CD4-positive, alpha-beta memory T cell (primary cell): Measurements from ENCODE around the gene NF2. TPM values are rescaled to one million over a fixed set of nuclear protein-coding genes. Genes with fewer than 3 reads are reported as not detected.

Experiments
- CTCF ChIA-PET: fragments of 350-600 bp; sonication (Branson Sonifier 250); formaldehyde crosslinking; loops from one replicate; lab custom pipeline; 2021; ENCODE audit warnings: inconsistent platforms; ENCODE audit not compliant: partially characterized antibody; lab: Charles Lee
- POLR2A ChIA-PET: fragments of 350-600 bp; sonication (Branson Sonifier 250); formaldehyde crosslinking; loops from one replicate; lab custom pipeline; 2021; ENCODE audit not compliant: partially characterized antibody; lab: Charles Lee
- DNase-seq, 5 donors: peaks; one replicate each; pipeline versions ENCODE4 v3.0.0 to v3.0.0-alpha.2; 2020 to 2022; ENCODE audit warnings: mixed read lengths in 1 of 5
- H3K27ac ChIP-seq: one replicate; pipeline ENCODE4 v1.7.0; 2013; ENCODE audit warnings: low read depth, low read length
- H3K27me3 ChIP-seq: 2 replicates; pipeline ENCODE4 v1.7.0; 2013; ENCODE audit warnings: mild to moderate bottlenecking, low read length, moderate library complexity; ENCODE audit not compliant: insufficient read depth
- H3K36me3 ChIP-seq: 2 replicates; pipeline ENCODE4 v1.7.0; 2013; ENCODE audit warnings: mild to moderate bottlenecking, low read length, moderate library complexity; ENCODE audit not compliant: insufficient read depth
- H3K4me1 ChIP-seq: 2 replicates; pipeline ENCODE4 v1.7.0; 2013; ENCODE audit warnings: mild to moderate bottlenecking, low read length, moderate library complexity; ENCODE audit not compliant: insufficient read depth
- H3K4me3 ChIP-seq, 2 donors: one replicate each; pipeline ENCODE4 v1.7.0; 2013; ENCODE audit warnings: low read length in 2 of 2, mild to moderate bottlenecking in 1 of 2
- H3K9me3 ChIP-seq, 2 donors: one replicate each; pipeline ENCODE4 v1.7.0; 2013; ENCODE audit warnings: low read length in 2 of 2, control low read depth in 1 of 2; ENCODE audit not compliant: control insufficient read depth in 1 of 2
- H3K27ac Mint-ChIP-seq, 7 donors: one replicate each; pipeline ENCODE4 v1.8.0; 2020 to 2021; ENCODE audit warnings: mixed read lengths in 7 of 7, mild to moderate bottlenecking in 6 of 7, inconsistent platforms in 3 of 7, moderate library complexity in 3 of 7
- H3K27me3 Mint-ChIP-seq, 2 donors: one replicate each; pipeline ENCODE4 v1.8.0; 2020 to 2021; ENCODE audit warnings: mixed read lengths in 2 of 2
- H3K36me3 Mint-ChIP-seq, 2 donors: one replicate each; pipeline ENCODE4 v1.8.0; 2020 to 2021; ENCODE audit warnings: mixed read lengths in 2 of 2, inconsistent platforms in 1 of 2, mild to moderate bottlenecking in 1 of 2
- H3K4me1 Mint-ChIP-seq, 4 donors: one replicate each; pipeline ENCODE4 v1.8.0; 2020 to 2021; ENCODE audit warnings: mixed read lengths in 4 of 4, mild to moderate bottlenecking in 1 of 4
- H3K4me3 Mint-ChIP-seq, 8 donors: one replicate each; pipeline ENCODE4 v1.8.0; 2020 to 2021; ENCODE audit warnings: mixed read lengths in 8 of 8, mild to moderate bottlenecking in 7 of 8, moderate library complexity in 6 of 8, inconsistent platforms in 3 of 8
- H3K9me3 Mint-ChIP-seq, 8 donors: one replicate each; pipeline ENCODE4 v1.8.0; 2020 to 2021; ENCODE audit warnings: mixed read lengths in 8 of 8, mild to moderate bottlenecking in 5 of 8, inconsistent platforms in 3 of 8, moderate library complexity in 1 of 8
- intact Hi-C: fragments of 100-400 bp; cut with micrococcal nuclease; formaldehyde crosslinking; loops from one replicate; pipeline ENCODE4 v1.15.1; 2023
- polyA plus RNA-seq, 2 donors: library from polyadenylated mRNA; unstranded; fragments of 300-500 nt; fragmentation: Illumina TruSeq; gene quantifications; one replicate each; pipeline ENCODE4 v1.2.3, GENCODE V29; 2021
- total RNA-seq, 2 experiments: library from RNA; stranded (reverse); gene quantifications; one replicate each; pipeline ENCODE4 v1.2.3, GENCODE V29; 2021

NF2 gene
- total and polyA plus RNA-seq, 4 experiments from 2014 or later, result 11.7 to 31.4 (median 24.2) TPM

GRCh38 chr22:29629903-29630516 is 26.6 kb downstream of the NF2 start:
- POLR2A ChIA-PET, result interaction anchor here (1.0 kb wide), 1 partner anchor 46 kb away, joined by 3 read pairs; no protein-coding TSS in a partner anchor
- H3K36me3 ChIP-seq, result no peaks in the 10 kb centered on the region
- H3K9me3 ChIP-seq, result no peaks in the 10 kb centered on the region
- Mint-ChIP-seq H3K36me3 (peaks cover 2 to 5% of the 10 kb centered on the region in 2 donors), H3K27ac (no peak overlapping the region), H3K27me3 (no peaks in the 10 kb centered on the region), H3K9me3 (no peaks in the 10 kb centered on the region), H3K4me1 (peaks cover 40 to 74% (median 47%) of the 10 kb centered on the region in 4 donors), H3K4me3 (no peak overlapping the region)
- CTCF ChIA-PET, result interaction anchor here (0.6 to 0.8 kb wide), 2 partner anchors 59 to 375 kb away, joined by 3 read pairs; no protein-coding TSS in a partner anchor
- intact Hi-C loops, result no loop called here
- no peak overlapping the region for H3K4me3 ChIP-seq
- no peaks in the 10 kb centered on the region for H3K27me3 ChIP-seq
- no peak overlapping the region for H3K27ac ChIP-seq
- no peak for DNase-seq
- H3K4me1 ChIP-seq, result peaks cover 20% of the 10 kb centered on the region

GRCh38 chr22:29630987-29631386 is 27.6 kb downstream of the NF2 start:
- no peak overlapping the region for H3K4me3 ChIP-seq
- no peaks in the 10 kb centered on the region for H3K9me3 ChIP-seq
- no peaks in the 10 kb centered on the region for H3K9me3 Mint-ChIP-seq
- ChIA-PET POLR2A (no interaction called here), CTCF (interaction anchor here (0.8 kb wide), 1 partner anchor 374 kb away, joined by 3 read pairs; no protein-coding TSS in a partner anchor)
- H3K4me3 Mint-ChIP-seq, result no peak overlapping the region
- H3K36me3 ChIP-seq, result no peaks in the 10 kb centered on the region
- peaks cover 13% of the 10 kb centered on the region for H3K4me1 ChIP-seq
- H3K27ac ChIP-seq, result no peak overlapping the region
- no peaks in the 10 kb centered on the region for H3K27me3 Mint-ChIP-seq
- peaks cover 0 to 5% of the 10 kb centered on the region in 2 donors for H3K36me3 Mint-ChIP-seq
- DNase-seq, result no peak
- H3K4me1 Mint-ChIP-seq, result peaks cover 35 to 65% (median 42%) of the 10 kb centered on the region in 4 donors
- H3K27me3 ChIP-seq, result no peaks in the 10 kb centered on the region
- intact Hi-C loops, result no loop called here
- H3K27ac Mint-ChIP-seq, result no peak overlapping the region

DNA sequence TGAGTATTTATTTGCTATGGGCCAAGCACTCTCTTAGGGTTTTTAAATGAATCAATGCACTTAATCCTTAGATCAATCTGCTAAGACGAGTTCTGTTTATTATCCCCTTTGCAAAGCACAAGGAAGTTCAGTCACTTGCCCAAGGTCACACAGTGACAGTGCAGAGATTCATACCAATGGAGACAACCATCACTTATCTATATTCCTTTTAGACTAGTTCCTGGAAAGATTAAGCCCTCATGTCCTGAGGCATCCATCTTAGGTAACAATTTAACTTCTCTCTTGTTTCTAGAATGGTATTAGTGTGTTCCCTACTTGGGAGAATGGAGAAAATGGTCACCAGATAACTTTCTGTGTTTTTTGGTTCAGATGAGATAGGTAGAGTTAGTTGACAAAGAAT is 28.3 kb downstream of the NF2 start:
- H3K27me3 ChIP-seq, result no peaks in the 10 kb centered on the region

GRCh38 chr22:29632672-29633071 is 29.2 kb downstream of the NF2 start:
- H3K4me1 ChIP-seq, result peaks cover 13% of the 10 kb centered on the region
- Mint-ChIP-seq H3K4me3 (no peak overlapping the region), H3K27me3 (no peaks in the 10 kb centered on the region), H3K9me3 (no peaks in the 10 kb centered on the region), H3K36me3 (peaks cover 4 to 9% of the 10 kb centered on the region in 2 donors), H3K27ac (peak overlapping the region in 4 of 7 donors; percentile 2 to 57 (median 10)), H3K4me1 (peaks cover 26 to 48% (median 35%) of the 10 kb centered on the region in 4 donors)
- H3K36me3 ChIP-seq, result peaks cover 3% of the 10 kb centered on the region
- intact Hi-C loops, result no loop called here
- ChIA-PET CTCF (no interaction called here), POLR2A (no interaction called here)
- no peak overlapping the region for H3K27ac ChIP-seq
- no peak for DNase-seq
- H3K27me3 ChIP-seq, result no peaks in the 10 kb centered on the region
- no peaks in the 10 kb centered on the region for H3K9me3 ChIP-seq
- H3K4me3 ChIP-seq, result no peak overlapping the region

More for the DNA sequence above, 28.3 kb downstream of the NF2 start:
- Mint-ChIP-seq H3K9me3 (no peaks in the 10 kb centered on the region), H3K27ac (peak overlapping the region in 1 of 7 donors; percentile 7), H3K36me3 (peaks cover 0 to 5% of the 10 kb centered on the region in 2 donors), H3K4me3 (no peak overlapping the region), H3K27me3 (no peaks in the 10 kb centered on the region), H3K4me1 (peaks cover 30 to 57% (median 37%) of the 10 kb centered on the region in 4 donors)
- intact Hi-C loops, result no loop called here
- no peak for DNase-seq
- Histone ChIP-seq H3K4me3 (no peak overlapping the region), H3K4me1 (peaks cover 13% of the 10 kb centered on the region), H3K27ac (no peak overlapping the region), H3K36me3 (no peaks in the 10 kb centered on the region), H3K9me3 (no peaks in the 10 kb centered on the region)
- CTCF ChIA-PET, result no interaction called here
- POLR2A ChIA-PET, result no interaction called here

DNA sequence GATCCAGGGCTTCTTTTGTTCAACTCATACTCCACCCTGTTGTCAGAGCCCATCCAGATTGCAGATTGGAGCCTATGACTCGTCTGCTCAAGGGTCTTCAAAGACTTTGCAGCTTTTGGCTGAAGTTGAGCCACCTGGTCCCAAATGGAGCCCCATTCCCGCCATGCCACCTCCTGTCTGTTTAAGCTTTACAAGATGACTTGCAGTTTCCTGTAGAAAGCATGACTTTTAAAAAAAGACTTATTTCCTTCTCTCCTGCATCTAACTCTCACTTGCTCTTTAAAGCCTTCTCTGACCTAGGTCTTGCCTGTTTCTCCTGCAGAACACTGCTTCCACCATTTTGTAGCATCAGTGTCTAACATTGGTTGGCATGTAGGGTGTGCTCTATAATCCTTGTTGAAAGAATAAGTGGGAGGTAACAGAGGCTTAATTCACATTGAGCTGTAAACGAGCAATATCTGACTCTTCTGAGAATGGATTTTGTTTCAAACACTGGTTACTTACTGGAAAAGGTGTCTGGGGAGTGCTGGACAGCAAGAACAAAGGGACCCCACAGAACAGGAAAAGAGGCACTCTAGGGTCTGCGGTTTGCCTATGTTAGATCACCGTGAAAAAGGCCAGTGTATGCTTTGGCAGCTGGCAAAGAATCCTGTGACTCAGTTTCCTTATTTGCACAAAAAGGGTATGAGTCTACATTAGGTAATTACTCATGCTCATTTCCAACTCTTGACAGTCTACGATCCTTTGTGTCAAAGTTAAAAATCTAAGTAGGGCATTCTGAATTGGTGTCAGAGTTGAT is 30.3 kb downstream of the NF2 start:
- Histone ChIP-seq H3K4me3 (no peak overlapping the region), H3K27ac (no peak overlapping the region), H3K4me1 (peaks cover 13% of the 10 kb centered on the region), H3K36me3 (peaks cover 7% of the 10 kb centered on the region), H3K27me3 (no peaks in the 10 kb centered on the region), H3K9me3 (no peaks in the 10 kb centered on the region)
- Mint-ChIP-seq H3K27me3 (no peaks in the 10 kb centered on the region), H3K27ac (peak overlapping the region in 4 of 7 donors; percentile 32 to 89 (median 58)), H3K4me1 (peaks cover 21 to 41% (median 29%) of the 10 kb centered on the region in 4 donors), H3K36me3 (peaks cover 10 to 11% of the 10 kb centered on the region in 2 donors), H3K9me3 (no peaks in the 10 kb centered on the region), H3K4me3 (no peak overlapping the region)
- ChIA-PET POLR2A (no interaction called here), CTCF (interaction anchor here (1.4 to 5.5 kb wide), 3 partner anchors 8 to 371 kb away, joined by 4 to 49 read pairs (median 39); partner anchors contain the start of gene NF2)
- intact Hi-C loops, result loop anchor here (2.0 kb wide), 1 partner anchor 371 kb away; no protein-coding TSS in a partner anchor
- DNase-seq, result no peak

DNA sequence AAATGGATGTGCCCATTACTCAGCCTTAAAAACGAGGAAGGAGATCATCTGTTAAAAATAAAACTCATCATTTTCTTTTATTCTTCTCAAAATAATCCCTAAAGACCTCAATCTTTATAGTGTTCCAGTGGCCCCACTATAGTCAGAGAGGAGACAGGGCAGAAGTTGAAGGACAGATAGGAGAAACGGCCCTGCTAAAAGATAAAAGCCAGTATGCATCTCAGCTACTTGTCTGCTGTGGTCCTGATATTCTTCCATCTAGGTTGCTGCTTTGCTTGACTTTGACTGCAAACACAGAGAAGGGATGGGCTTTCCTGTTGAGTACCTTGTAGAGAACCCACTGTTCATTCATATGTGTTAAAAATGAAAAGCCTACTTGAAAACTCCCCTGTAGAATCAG is 31.4 kb downstream of the NF2 start:
- Mint-ChIP-seq H3K27ac (no peak overlapping the region), H3K4me3 (no peak overlapping the region), H3K27me3 (no peaks in the 10 kb centered on the region), H3K36me3 (peaks cover 17 to 18% of the 10 kb centered on the region in 2 donors), H3K9me3 (no peaks in the 10 kb centered on the region), H3K4me1 (peaks cover 16 to 32% (median 24%) of the 10 kb centered on the region in 4 donors)
- CTCF ChIA-PET, result interaction anchor here (0.6 to 5.5 kb wide), 5 partner anchors 9 to 420 kb away, joined by 3 to 49 read pairs (median 13); partner anchors contain the start of gene NF2
- no peaks in the 10 kb centered on the region for H3K9me3 ChIP-seq
- no peak overlapping the region for H3K27ac ChIP-seq
- POLR2A ChIA-PET, result no interaction called here
- no peak overlapping the region for H3K4me3 ChIP-seq
- peaks cover 11% of the 10 kb centered on the region for H3K36me3 ChIP-seq
- no peak for DNase-seq
- H3K4me1 ChIP-seq, result peaks cover 7% of the 10 kb centered on the region
- no peaks in the 10 kb centered on the region for H3K27me3 ChIP-seq
- intact Hi-C loops, result loop anchor here (1.0 to 2.0 kb wide), 2 partner anchors 370 to 454 kb away; no protein-coding TSS in a partner anchor
